PFSK-1 (cell line): Measurements from ENCODE around the gene SERPINA9.

Experiments used
- FOXP2 ChIP-seq: optimal IDR thresholded peaks from 2 replicates; pipeline ENCODE3; 2011; ENCODE audit warnings: borderline replicate concordance, control low read depth, inconsistent platforms; ENCODE audit not compliant: insufficient read depth; ENCODE audit errors: extremely low read length, extremely low read depth
- POLR2AphosphoS5 ChIP-seq: IDR thresholded peaks from 2 replicates; pipeline ENCODE4 v1.6.1; 2012; ENCODE audit warnings: low read depth, mild to moderate bottlenecking, control low read depth, low read length, moderate library complexity
- SIN3A ChIP-seq: IDR thresholded peaks from 2 replicates; pipeline ENCODE4 v1.6.1; 2012; ENCODE audit warnings: mild to moderate bottlenecking, low read length, moderate library complexity, borderline replicate concordance; ENCODE audit not compliant: insufficient read depth
- TAF1 ChIP-seq: IDR thresholded peaks from 2 replicates; pipeline ENCODE4 v1.6.1; 2012; ENCODE audit warnings: low read length, control low read depth, borderline replicate concordance; ENCODE audit not compliant: insufficient read depth
- TF ChIP-seq, protein P1 (sequence below), 2 experiments: IDR thresholded peaks; 2 replicates each; pipeline versions ENCODE4 v1.6.1 to v1.8.0; 2011 to 2012; ENCODE audit warnings: low read depth in 2 of 2, low read length in 2 of 2, control low read depth in 1 of 2, inconsistent platforms in 1 of 2, mild to moderate bottlenecking in 1 of 2, moderate library complexity in 1 of 2; ENCODE audit not compliant: insufficient read depth in 1 of 2

Gene SERPINA9

DNA sequence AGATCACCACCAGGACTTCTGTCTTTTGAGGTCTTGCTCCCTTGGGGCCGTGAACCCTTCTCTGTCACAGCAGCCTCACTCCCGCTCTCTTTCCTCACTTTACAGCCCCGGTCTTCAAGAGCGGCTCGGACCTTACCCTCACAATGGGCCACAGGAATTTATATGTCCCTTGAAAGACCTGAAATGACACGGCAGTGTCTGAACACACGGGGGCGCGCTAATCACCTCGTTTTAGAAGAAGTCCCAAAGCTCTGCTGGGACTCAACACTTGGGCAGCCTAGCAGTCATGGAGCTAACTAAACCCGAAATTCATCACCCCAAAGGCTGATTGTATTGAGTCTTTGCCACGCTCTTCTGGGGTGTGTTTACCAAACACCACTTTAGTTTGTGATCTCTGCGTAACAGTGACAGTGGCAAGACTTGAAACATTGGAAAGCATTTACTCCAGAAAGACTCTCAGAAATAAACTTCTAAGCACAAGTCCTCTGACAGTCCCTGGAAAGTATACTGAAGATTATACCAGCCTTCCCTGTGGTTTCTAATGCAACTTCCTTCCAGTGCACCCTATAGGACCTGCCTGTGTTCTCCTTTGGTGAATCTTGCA lies 52.4 kb downstream of the SERPINA9 start:
- TF ChIP-seq TAF1 (no peak), POLR2AphosphoS5 (no peak), FOXP2 (no peak), SIN3A (no peak)
- TF ChIP-seq, protein P1, sequence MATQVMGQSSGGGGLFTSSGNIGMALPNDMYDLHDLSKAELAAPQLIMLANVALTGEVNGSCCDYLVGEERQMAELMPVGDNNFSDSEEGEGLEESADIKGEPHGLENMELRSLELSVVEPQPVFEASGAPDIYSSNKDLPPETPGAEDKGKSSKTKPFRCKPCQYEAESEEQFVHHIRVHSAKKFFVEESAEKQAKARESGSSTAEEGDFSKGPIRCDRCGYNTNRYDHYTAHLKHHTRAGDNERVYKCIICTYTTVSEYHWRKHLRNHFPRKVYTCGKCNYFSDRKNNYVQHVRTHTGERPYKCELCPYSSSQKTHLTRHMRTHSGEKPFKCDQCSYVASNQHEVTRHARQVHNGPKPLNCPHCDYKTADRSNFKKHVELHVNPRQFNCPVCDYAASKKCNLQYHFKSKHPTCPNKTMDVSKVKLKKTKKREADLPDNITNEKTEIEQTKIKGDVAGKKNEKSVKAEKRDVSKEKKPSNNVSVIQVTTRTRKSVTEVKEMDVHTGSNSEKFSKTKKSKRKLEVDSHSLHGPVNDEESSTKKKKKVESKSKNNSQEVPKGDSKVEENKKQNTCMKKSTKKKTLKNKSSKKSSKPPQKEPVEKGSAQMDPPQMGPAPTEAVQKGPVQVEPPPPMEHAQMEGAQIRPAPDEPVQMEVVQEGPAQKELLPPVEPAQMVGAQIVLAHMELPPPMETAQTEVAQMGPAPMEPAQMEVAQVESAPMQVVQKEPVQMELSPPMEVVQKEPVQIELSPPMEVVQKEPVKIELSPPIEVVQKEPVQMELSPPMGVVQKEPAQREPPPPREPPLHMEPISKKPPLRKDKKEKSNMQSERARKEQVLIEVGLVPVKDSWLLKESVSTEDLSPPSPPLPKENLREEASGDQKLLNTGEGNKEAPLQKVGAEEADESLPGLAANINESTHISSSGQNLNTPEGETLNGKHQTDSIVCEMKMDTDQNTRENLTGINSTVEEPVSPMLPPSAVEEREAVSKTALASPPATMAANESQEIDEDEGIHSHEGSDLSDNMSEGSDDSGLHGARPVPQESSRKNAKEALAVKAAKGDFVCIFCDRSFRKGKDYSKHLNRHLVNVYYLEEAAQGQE (IDR thresholded peaks at IDR 0.05; ENCODE audit: insufficient read depth in 1 of 2, low read depth in 2 of 2, low read length in 2 of 2), result no peak

DNA sequence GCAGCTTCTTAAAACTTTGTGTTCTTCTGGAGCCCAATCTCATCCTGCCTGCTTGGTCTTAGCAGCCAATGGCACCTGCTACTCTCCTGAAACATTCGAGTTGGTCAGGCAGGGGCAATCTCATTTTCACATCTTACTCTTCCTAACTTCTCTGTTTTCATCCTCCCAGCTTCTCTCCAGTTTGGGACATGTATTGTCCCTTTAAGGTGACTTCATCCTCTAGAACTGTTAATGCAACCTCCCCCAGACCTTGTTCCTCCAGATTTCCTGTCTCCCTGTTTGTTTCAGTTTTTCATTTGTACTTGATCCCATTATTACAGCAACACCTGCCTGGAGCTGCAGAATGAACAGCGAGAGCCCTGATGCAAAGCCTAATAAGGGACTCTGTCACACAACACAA lies 54.7 kb downstream of the SERPINA9 start:
- no peak for TF ChIP-seq TAF1
- TF ChIP-seq FOXP2, result no peak
- TF ChIP-seq SIN3A, result no peak
- TF ChIP-seq POLR2AphosphoS5, result no peak
- TF ChIP-seq, protein P1 (IDR thresholded peaks at IDR 0.05; ENCODE audit: insufficient read depth in 1 of 2, low read depth in 2 of 2, low read length in 2 of 2), result no peak
